ENCODE results near the gene NPAS3. TPM values are rescaled to one million over a fixed set of nuclear protein-coding genes. Genes with fewer than 3 reads are reported as not detected.

Gene NPAS3
- total and polyA plus RNA-seq, 2 of the 8 experiments (the other 6 are each of a cell fraction or from before 2014, with no cell fraction given) = 0.11 to 0.60 TPM

DNA sequence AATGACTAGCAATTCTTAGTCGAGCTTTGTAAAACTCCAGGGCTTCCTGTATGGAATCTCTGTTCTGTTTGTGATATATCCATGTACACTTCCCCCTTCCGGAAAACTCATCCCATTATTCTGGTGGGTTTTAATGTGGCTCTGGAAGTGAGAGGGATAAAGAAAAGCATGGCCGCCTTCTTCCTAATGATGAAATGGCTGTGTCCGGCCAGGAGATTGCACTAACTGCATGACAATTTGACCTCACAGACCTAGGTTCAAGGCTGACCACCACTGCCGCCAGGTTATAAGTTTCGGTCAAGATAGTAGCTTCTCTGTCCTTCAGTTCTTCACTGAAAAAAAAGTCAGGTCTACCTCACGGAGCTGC, 41.0 kb upstream of the NPAS3 start:
- POLR2A ChIA-PET (ENCODE audit: partially characterized antibody) = interaction anchor here (1.0 kb wide), 2 partner anchors 8 to 38 kb away, joined by 3 read pairs; no protein-coding TSS in a partner anchor
- H2AK5ac ChIP-seq (ENCODE audit: low read depth, low read length) = no peak overlapping the region
- H3K56ac ChIP-seq (replicated peaks; ENCODE audit: insufficient read length, low read depth, low read length) = no peak overlapping the region
- H2AFZ ChIP-seq (ENCODE audit: low read length) = no peak overlapping the region
- H3K79me1 ChIP-seq (ENCODE audit: low read depth, low read length) = no peaks in the 10 kb centered on the region
- H3K27ac ChIP-seq (ENCODE audit: low read depth, low read length) = no peak overlapping the region
- H2BK120ac ChIP-seq (replicated peaks; ENCODE audit: low read depth, low read length) = no peak overlapping the region
- no peak overlapping the region for H3K4me3 ChIP-seq (ENCODE audit: extremely low read depth in 1 of 4, insufficient read depth in 2 of 4, low read depth in 3 of 4, low read length in 4 of 4)
- H2BK15ac ChIP-seq (ENCODE audit: low read length) = no peak overlapping the region
- H3K4me2 ChIP-seq (ENCODE audit: insufficient read depth in 1 of 2, low read depth in 2 of 2, low read length in 2 of 2) = no peak overlapping the region
- no peaks in the 10 kb centered on the region for H3K36me3 ChIP-seq (ENCODE audit: control insufficient read depth in 2 of 4, insufficient read depth in 4 of 4, low read length in 3 of 4)
- no peak for TF ChIP-seq KDM4A (IDR thresholded peaks at IDR 0.05; ENCODE audit: low read depth, low read length, severe bottlenecking)
- no peak for TF ChIP-seq EGR1 (IDR thresholded peaks at IDR 0.05; ENCODE audit: borderline replicate concordance, low read depth, low read length)
- TF ChIP-seq NANOG (IDR thresholded peaks at IDR 0.05; ENCODE audit: insufficient read depth, low read depth, low read length, poor library complexity, severe bottlenecking) = no peak
- no peak for TF ChIP-seq GTF2F1 (IDR thresholded peaks at IDR 0.05; ENCODE audit: borderline replicate concordance, low read depth, low read length)
- no peak for TF ChIP-seq CBX8 (IDR thresholded peaks at IDR 0.05; ENCODE audit: borderline replicate concordance, low read depth, low read length)
- no peak for TF ChIP-seq MAFK (IDR thresholded peaks at IDR 0.05; ENCODE audit: low read depth, low read length)
- TF ChIP-seq, protein P1, sequence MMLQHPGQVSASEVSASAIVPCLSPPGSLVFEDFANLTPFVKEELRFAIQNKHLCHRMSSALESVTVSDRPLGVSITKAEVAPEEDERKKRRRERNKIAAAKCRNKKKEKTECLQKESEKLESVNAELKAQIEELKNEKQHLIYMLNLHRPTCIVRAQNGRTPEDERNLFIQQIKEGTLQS (IDR thresholded peaks at IDR 0.05; ENCODE audit: insufficient read depth, low read depth, low read length) = no peak
- TF ChIP-seq CHD1 (IDR thresholded peaks at IDR 0.05; ENCODE audit: low read depth, low read length) = no peak
- TF ChIP-seq BACH1 (IDR thresholded peaks at IDR 0.05; ENCODE audit: low read length) = no peak
- no peak for TF ChIP-seq ZNF274 (IDR thresholded peaks at IDR 0.05; ENCODE audit: borderline replicate concordance, extremely low read depth, low read length)
- TF ChIP-seq JUN (IDR thresholded peaks at IDR 0.05; ENCODE audit: low read depth, low read length) = no peak
- H4K91ac ChIP-seq (replicated peaks; ENCODE audit: insufficient read length, low read length) = no peak overlapping the region
- CTCF ChIA-PET (ENCODE audit: partially characterized antibody) = no interaction called here
- WGBS, 2 experiments (ENCODE audit: extremely low coverage in 1 of 2, insufficient coverage in 1 of 2, insufficient read length in 1 of 2, insufficient replicate concordance in 2 of 2, low coverage in 1 of 2, low lambda C conversion rate in 2 of 2, missing lambda C conversion rate in 1 of 2) = 91% methylated on average over 7 of the region's 7 CpGs; no CpG with 5 or more reads in 1 of the 2 experiments
- H4K5ac ChIP-seq (ENCODE audit: insufficient read length, low read depth, low read length) = no peak overlapping the region
- H3K23me2 ChIP-seq (ENCODE audit: low read depth, low read length) = no peaks in the 10 kb centered on the region
- no peak overlapping the region for H3K4ac ChIP-seq (replicated peaks; ENCODE audit: insufficient read length, low read depth, low read length)
- H2BK12ac ChIP-seq (ENCODE audit: low read depth, low read length) = no peak overlapping the region
- no peak overlapping the region for H2BK20ac ChIP-seq (ENCODE audit: low read length)
- no peaks in the 10 kb centered on the region for H3K9me3 ChIP-seq (ENCODE audit: insufficient read depth in 2 of 2, low read depth in 1 of 2, low read length in 1 of 2)
- H4K8ac ChIP-seq (ENCODE audit: extremely low read depth, insufficient read depth, low read length) = no peak overlapping the region
- FAIRE-seq (no peak), DNase-seq (ENCODE audit: low read depth in 1 of 2, low spot score in 2 of 2) (no peak)
- H3K79me2 ChIP-seq (ENCODE audit: control insufficient read depth in 1 of 2, insufficient read depth in 2 of 2, low read length in 2 of 2) = no peaks in the 10 kb centered on the region
- no peak overlapping the region for H3K23ac ChIP-seq (ENCODE audit: insufficient read length)
- no peaks in the 10 kb centered on the region for H3K27me3 ChIP-seq (replicated peaks in 1 of 4; ENCODE audit: control insufficient read depth in 3 of 4, extremely low read depth in 1 of 4, insufficient read depth in 3 of 4, low read length in 3 of 4)
- H3K4me1 ChIP-seq (replicated peaks in 1 of 4; ENCODE audit: control insufficient read depth in 3 of 4, insufficient read depth in 4 of 4, low read length in 3 of 4) = no peaks in the 10 kb centered on the region
- H2BK5ac ChIP-seq (ENCODE audit: low read depth, low read length) = no peak overlapping the region
- H3K18ac ChIP-seq (ENCODE audit: extremely low read depth, low read length) = no peak overlapping the region
- no peak overlapping the region for H3K14ac ChIP-seq (ENCODE audit: insufficient read length)
- no peaks in the 10 kb centered on the region for H4K20me1 ChIP-seq (replicated peaks in 1 of 2; ENCODE audit: control insufficient read depth in 1 of 2, insufficient read depth in 2 of 2, low read length in 2 of 2)
- no peak overlapping the region for H3K9ac ChIP-seq (replicated peaks in 1 of 4; ENCODE audit: extremely low read depth in 1 of 4, low read depth in 3 of 4, low read length in 3 of 4)

Data from H1 (cell line).